AG04450 (cell line): Measurements from ENCODE around the gene CTNNBL1. TPM values are rescaled to one million over a fixed set of nuclear protein-coding genes. Genes with fewer than 3 reads are reported as not detected.

Experiments
- CTCF ChIA-PET: fragments of 300-600, 350-600 bp; formaldehyde crosslinking; extraction: SDS; loops from one replicate; lab custom pipeline; 2022; ENCODE audit warnings: antibody characterized with exemption, inconsistent platforms; lab: Charles Lee
- POLR2A ChIA-PET: fragments of 350-600 bp; formaldehyde crosslinking; extraction: SDS; loops from one replicate; lab custom pipeline; 2021; ENCODE audit warnings: antibody characterized with exemption, inconsistent platforms; lab: Yijun Ruan, JAX
- DNase-seq: peaks from one replicate; pipeline ENCODE4 v3.0.0-alpha.2; 2011; ENCODE audit warnings: low read depth, low spot score
- H3K27ac ChIP-seq: one replicate; pipeline ENCODE4 v1.5.1; 2012; ENCODE audit warnings: low read depth, low read length, control low read depth
- H3K27me3 ChIP-seq: one replicate; pipeline ENCODE4 v1.6.0; 2012; ENCODE audit warnings: low read length; ENCODE audit not compliant: control insufficient read depth, insufficient read depth
- H3K4me3 ChIP-seq: 2 replicates; pipeline ENCODE4 v1.5.1; 2011; ENCODE audit warnings: mild to moderate bottlenecking, low read depth, low read length, control low read depth
- H3K9me3 ChIP-seq: 2 replicates; pipeline ENCODE4 v1.5.1; 2012; ENCODE audit warnings: low read length; ENCODE audit not compliant: control insufficient read depth, insufficient read depth
- polyA plus RNA-seq: library from polyadenylated mRNA; depleted of rRNA; stranded (reverse); fragments of >200 nt; gene quantifications from 2 replicates; pipeline ENCODE4 v1.2.3, GENCODE V29; 2011
- TF ChIP-seq, protein P1 (sequence below): IDR thresholded peaks from 2 replicates; pipeline ENCODE4 v1.5.1; 2011; ENCODE audit warnings: low read depth, low read length, control low read depth, inconsistent platforms

Gene CTNNBL1
- polyA plus RNA-seq, 1 experiment: 27.1 TPM

DNA sequence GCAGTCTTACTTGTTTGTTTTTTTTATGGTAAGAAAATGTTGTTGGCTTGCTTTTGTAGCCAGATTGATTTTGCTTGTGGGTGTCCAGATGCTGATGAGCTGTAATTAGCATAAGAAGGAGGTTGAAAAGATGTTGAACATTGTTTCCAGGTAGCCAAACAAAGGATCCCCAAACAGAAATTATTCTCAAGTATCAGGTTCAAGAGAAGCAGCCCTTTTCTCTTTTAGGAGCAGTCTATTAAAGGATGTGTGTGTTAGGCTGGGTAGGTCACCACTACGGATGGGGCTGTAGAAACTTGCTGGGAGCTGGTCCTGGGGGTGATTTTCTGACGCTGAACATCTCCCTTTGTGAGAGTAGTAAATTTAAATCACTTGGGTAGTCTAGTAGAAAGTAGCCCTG lies 122.2 kb downstream of the CTNNBL1 start:
- Histone ChIP-seq H3K27me3 (no peaks in the 10 kb centered on the region), H3K27ac (no peak overlapping the region), H3K9me3 (no peaks in the 10 kb centered on the region), H3K4me3 (no peak overlapping the region)
- TF ChIP-seq, protein P1, sequence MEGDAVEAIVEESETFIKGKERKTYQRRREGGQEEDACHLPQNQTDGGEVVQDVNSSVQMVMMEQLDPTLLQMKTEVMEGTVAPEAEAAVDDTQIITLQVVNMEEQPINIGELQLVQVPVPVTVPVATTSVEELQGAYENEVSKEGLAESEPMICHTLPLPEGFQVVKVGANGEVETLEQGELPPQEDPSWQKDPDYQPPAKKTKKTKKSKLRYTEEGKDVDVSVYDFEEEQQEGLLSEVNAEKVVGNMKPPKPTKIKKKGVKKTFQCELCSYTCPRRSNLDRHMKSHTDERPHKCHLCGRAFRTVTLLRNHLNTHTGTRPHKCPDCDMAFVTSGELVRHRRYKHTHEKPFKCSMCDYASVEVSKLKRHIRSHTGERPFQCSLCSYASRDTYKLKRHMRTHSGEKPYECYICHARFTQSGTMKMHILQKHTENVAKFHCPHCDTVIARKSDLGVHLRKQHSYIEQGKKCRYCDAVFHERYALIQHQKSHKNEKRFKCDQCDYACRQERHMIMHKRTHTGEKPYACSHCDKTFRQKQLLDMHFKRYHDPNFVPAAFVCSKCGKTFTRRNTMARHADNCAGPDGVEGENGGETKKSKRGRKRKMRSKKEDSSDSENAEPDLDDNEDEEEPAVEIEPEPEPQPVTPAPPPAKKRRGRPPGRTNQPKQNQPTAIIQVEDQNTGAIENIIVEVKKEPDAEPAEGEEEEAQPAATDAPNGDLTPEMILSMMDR: no peak
- DNase-seq: no peak
- ChIA-PET CTCF (no interaction called here), POLR2A (no interaction called here)

DNA sequence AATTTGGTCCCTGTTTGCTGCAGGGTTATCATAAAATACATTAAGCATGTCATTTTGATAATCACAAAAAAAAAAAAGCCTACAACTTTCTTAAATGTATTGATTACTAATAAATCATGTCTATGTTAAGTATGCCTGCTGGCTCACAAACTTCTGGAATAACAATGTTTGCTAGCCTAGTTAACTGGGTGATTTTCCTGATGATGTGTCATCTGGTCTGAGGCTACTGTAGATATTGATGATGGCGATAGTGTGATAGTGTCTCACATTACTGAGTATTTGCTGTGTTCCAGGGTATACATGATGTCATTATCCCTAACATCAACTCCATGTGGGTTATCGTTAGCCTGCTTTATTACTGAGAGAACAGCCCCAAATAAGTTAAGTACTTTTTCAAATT lies 122.9 kb downstream of the CTNNBL1 start:
- H3K4me3 ChIP-seq: no peak overlapping the region
- ChIA-PET CTCF (no interaction called here), POLR2A (no interaction called here)
- H3K27me3 ChIP-seq: no peaks in the 10 kb centered on the region
- DNase-seq: no peak
- no peaks in the 10 kb centered on the region for H3K9me3 ChIP-seq
- H3K27ac ChIP-seq: no peak overlapping the region
- TF ChIP-seq, protein P1: no peak

DNA sequence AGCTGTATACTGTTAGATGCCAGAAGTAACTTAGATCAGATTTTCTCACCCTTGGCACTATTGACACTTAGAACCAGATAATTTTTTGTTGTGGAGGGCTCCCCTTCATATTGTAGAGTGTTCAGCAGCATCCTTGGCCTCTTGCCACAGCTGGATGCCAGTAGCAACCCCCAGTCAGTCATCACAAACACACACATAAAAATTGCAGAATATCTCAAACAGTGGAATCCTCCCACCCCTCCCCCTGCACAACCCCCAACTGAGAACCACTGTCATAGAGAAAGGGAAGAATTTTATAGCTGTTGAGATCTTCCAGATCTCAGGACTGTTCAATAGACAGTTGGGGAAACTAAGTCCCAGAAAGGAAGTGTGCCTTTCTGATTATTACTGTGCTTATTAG lies 127.9 kb downstream of the CTNNBL1 start:
- Histone ChIP-seq H3K9me3 (no peaks in the 10 kb centered on the region), H3K27me3 (no peaks in the 10 kb centered on the region), H3K27ac (peak overlapping the region; percentile 91), H3K4me3 (no peak overlapping the region)
- DNase-seq: no peak
- TF ChIP-seq, protein P1: no peak
- ChIA-PET POLR2A (no interaction called here), CTCF (interaction anchor here (0.5 to 0.9 kb wide), 4 partner anchors 29 to 257 kb away, joined by 3 to 5 read pairs (median 4); no protein-coding TSS in a partner anchor)

DNA sequence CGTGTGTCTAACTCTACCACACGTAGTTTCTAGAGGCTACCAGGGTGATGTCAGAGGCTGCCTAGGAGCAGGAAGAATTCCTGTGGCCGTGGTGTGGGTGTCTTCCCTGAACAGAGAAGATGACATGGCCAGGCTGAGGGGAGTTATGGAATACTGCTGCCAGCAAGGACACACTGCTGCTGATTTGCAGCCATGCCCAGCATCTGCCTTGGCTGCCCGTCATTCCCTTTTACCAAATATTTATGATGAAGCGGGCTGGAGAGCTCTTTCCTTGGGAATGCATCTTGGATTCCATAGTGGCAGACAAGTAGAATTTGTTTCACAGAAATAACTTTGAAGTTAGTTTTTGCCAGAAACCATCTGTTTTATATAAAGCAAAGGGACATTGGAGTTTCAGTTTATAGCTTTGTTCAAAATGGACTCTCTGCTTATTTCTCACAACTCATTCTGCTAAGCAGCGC lies 128.3 kb downstream of the CTNNBL1 start:
- Histone ChIP-seq H3K9me3 (no peaks in the 10 kb centered on the region), H3K4me3 (peak overlapping the region; percentile 31), H3K27ac (peak overlapping the region; percentile 91), H3K27me3 (no peaks in the 10 kb centered on the region)
- peak; percentile 70 for DNase-seq
- TF ChIP-seq, protein P1: no peak
- POLR2A ChIA-PET: no interaction called here
- CTCF ChIA-PET: interaction anchor here (0.5 to 0.9 kb wide), 4 partner anchors 30 to 258 kb away, joined by 3 to 5 read pairs (median 4); no protein-coding TSS in a partner anchor

DNA sequence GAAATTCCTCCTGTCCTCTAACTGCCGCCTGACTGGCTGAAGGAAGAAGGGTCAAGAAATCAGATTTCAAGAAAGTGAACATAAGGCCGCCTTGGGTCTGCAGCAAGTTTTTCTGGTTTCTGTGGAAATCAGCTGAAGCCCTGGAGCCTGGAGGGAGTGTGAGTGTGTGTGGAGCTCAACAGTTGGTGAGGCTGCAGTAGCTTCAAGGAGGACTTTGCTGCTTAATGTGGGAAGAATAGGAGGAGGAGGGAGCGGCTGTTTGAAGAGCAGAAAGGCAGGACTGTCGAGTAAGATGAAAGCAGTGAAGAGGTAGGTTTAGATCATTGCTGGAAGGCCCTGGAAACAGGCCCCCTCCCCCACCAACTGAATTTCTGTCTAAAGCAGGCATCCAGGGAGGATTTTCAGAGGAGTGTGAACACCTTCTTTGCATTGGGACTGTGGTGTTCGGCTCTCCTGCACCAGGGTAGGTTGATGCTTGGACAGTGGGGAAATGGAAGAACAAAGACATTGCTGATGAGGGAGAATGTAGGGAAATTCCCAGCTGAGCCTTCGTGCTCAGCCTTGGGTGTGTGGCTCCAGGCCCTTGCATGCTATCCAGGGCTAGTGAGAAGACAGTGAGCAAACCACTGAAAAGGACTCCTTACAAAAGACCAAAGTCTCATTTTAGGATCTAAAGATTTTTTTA lies 129.6 kb downstream of the CTNNBL1 start:
- TF ChIP-seq, protein P1: no peak
- H3K4me3 ChIP-seq: no peak overlapping the region
- no peaks in the 10 kb centered on the region for H3K9me3 ChIP-seq
- ChIA-PET CTCF (no interaction called here), POLR2A (interaction anchor here (0.6 kb wide), 1 partner anchor 62 kb away, joined by 10 read pairs; no protein-coding TSS in a partner anchor)
- H3K27ac ChIP-seq: peak overlapping the region; percentile 47
- H3K27me3 ChIP-seq: no peaks in the 10 kb centered on the region
- no peak for DNase-seq
